ENCODE measurements around the gene MTTP.

Gene MTTP

DNA sequence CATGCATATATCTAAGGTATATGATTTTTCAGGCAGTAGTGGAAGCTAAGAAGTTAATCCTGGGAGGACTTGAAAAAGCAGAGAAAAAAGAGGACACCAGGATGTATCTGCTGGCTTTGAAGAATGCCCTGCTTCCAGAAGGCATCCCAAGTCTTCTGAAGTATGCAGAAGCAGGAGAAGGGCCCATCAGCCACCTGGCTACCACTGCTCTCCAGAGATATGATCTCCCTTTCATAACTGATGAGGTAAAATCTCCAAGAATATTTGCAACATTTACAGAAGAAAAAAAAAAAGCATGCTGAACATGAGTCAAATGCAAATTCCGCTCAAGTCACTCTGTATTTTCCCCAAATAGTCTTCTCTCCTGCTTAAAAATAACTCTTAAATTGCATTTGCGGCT is 32.1 kb downstream of the MTTP start:
- TF ChIP-seq, protein P1, sequence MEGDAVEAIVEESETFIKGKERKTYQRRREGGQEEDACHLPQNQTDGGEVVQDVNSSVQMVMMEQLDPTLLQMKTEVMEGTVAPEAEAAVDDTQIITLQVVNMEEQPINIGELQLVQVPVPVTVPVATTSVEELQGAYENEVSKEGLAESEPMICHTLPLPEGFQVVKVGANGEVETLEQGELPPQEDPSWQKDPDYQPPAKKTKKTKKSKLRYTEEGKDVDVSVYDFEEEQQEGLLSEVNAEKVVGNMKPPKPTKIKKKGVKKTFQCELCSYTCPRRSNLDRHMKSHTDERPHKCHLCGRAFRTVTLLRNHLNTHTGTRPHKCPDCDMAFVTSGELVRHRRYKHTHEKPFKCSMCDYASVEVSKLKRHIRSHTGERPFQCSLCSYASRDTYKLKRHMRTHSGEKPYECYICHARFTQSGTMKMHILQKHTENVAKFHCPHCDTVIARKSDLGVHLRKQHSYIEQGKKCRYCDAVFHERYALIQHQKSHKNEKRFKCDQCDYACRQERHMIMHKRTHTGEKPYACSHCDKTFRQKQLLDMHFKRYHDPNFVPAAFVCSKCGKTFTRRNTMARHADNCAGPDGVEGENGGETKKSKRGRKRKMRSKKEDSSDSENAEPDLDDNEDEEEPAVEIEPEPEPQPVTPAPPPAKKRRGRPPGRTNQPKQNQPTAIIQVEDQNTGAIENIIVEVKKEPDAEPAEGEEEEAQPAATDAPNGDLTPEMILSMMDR (IDR thresholded peaks at IDR 0.05; ENCODE audit: low read depth, low read length): no peak
- Histone ChIP-seq H3K27me3 (no peaks in the 10 kb centered on the region; the same call in 1 of the 2 replicates), H3K4me1 (no peaks in the 10 kb centered on the region), H3K9me3 (no peaks in the 10 kb centered on the region), H3K36me3 (no peaks in the 10 kb centered on the region), H3K4me3 (ENCODE audit: low read depth, low read length) (no peak overlapping the region)
- DNase-seq: no peak

DNA sequence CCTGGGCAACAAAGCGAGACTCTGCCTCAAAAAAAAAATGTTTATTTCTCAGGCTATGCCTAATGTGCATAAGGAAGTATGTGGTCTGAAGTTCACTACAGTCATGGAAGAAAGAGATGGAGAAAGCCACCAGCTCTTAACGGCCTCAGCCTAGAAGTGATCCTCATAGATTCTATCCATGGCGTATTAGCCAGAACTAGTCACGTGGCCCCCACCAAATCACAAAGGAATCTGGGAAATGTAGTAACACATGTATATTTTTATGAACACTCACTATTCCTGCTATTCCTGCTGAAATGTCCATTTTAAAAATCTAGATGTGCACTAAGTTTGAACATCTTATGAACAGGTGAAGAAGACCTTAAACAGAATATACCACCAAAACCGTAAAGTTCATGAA is 33.8 kb downstream of the MTTP start:
- Histone ChIP-seq H3K27me3 (peaks cover 5% of the 10 kb centered on the region), H3K36me3 (no peaks in the 10 kb centered on the region), H3K4me3 (ENCODE audit: low read depth, low read length) (no peak overlapping the region), H3K4me1 (no peaks in the 10 kb centered on the region), H3K9me3 (no peaks in the 10 kb centered on the region)
- no peak for DNase-seq
- TF ChIP-seq, protein P1 (IDR thresholded peaks at IDR 0.05; ENCODE audit: low read depth, low read length): no peak

DNA sequence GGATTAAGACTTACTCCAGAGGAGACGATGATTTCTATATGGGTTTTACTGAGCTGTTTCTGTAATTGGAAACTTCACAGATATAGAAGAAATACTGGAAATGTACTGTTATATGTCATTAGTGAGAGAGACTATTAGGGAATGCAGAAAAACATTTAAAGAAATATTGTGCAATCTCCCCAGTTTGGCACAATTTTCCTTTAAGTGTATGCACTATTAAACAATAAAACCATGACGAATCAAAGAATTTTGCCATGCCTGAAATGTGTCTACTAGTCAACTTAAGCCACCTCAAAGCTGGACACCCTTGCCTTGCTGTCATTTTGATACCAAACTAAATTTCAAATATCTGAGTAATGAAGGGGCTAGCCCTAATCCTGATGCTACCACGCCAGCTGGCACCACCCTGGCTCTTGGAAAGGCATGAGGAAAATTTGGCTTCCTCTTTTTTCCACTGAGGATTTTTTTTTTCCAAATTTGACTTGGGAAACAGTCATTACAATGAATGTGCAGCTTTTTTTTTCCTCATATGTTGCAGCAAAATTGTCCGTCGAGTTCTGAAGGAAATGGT is 36.1 kb downstream of the MTTP start:
- no peak for DNase-seq
- TF ChIP-seq, protein P1 (IDR thresholded peaks at IDR 0.05; ENCODE audit: low read depth, low read length): no peak
- Histone ChIP-seq H3K9me3 (no peaks in the 10 kb centered on the region), H3K4me1 (no peaks in the 10 kb centered on the region), H3K36me3 (no peaks in the 10 kb centered on the region), H3K4me3 (ENCODE audit: low read depth, low read length) (no peak overlapping the region), H3K27me3 (peaks cover 5% of the 10 kb centered on the region)

DNA sequence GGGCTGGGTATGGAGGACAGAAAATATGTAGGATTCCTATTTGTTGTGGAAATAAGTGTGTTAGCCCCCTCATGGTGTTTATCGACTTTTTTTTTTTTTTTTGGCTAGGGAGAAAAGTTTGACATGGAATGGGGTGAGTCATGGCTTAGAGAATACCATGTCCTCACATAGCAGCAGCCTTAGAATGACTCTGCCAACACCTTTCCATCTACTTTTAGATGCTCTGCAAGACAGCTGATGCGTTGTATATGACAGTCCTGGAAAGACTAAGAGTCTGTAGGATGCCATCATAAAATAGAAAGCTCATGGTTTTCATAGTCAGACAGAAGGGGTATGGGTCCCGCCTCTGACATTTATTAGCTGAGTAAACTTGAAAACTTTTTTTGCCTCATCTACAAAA is 37.7 kb downstream of the MTTP start:
- TF ChIP-seq, protein P1 (IDR thresholded peaks at IDR 0.05; ENCODE audit: low read depth, low read length): no peak
- Histone ChIP-seq H3K4me1 (no peaks in the 10 kb centered on the region), H3K4me3 (ENCODE audit: low read depth, low read length) (no peak overlapping the region), H3K27me3 (peaks cover 5% of the 10 kb centered on the region), H3K9me3 (no peaks in the 10 kb centered on the region), H3K36me3 (no peaks in the 10 kb centered on the region)
- DNase-seq: no peak

DNA sequence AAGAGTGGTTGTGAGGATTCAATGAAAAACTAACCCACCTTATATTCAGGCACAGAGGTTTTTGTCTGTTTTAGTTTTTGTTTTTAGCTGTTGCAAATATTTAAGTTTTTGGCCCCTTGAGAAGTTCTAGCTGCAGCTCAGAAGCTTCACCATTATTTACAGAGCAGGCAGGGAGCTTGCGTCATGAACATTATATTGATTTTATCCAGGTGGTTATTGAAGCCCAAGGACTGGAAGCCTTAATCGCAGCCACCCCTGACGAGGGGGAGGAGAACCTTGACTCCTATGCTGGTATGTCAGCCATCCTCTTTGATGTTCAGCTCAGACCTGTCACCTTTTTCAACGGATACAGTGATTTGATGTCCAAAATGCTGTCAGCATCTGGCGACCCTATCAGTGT is 38.1 kb downstream of the MTTP start:
- DNase-seq: no peak
- TF ChIP-seq, protein P1 (IDR thresholded peaks at IDR 0.05; ENCODE audit: low read depth, low read length): no peak
- Histone ChIP-seq H3K4me3 (ENCODE audit: low read depth, low read length) (no peak overlapping the region), H3K36me3 (no peaks in the 10 kb centered on the region), H3K9me3 (no peaks in the 10 kb centered on the region), H3K4me1 (no peaks in the 10 kb centered on the region), H3K27me3 (peaks cover 5% of the 10 kb centered on the region)

DNA sequence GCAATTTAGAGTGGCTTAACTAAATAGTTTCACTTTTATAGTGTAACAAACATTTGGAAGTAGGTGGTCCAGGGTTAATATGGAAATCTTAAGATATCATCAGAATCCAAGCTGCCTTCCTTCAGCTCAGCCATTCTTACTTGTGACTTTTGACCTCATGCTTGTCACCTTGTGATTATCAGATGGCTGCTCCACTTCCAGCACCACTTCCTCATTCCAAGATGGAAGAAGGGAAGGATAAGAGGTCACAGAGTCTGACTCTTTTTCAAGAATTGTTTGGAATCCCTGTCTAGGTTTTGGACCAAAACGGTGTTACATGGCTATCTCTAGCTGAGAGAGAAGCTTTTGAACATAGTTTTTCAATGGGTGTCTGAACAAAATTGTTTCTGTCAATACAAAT is 39.9 kb downstream of the MTTP start:
- H3K4me3 ChIP-seq (ENCODE audit: low read depth, low read length): no peak overlapping the region
- peaks cover 5% of the 10 kb centered on the region for H3K27me3 ChIP-seq
- TF ChIP-seq, protein P1 (IDR thresholded peaks at IDR 0.05; ENCODE audit: low read depth, low read length): no peak
- H3K36me3 ChIP-seq: no peaks in the 10 kb centered on the region
- no peaks in the 10 kb centered on the region for H3K4me1 ChIP-seq
- no peaks in the 10 kb centered on the region for H3K9me3 ChIP-seq
- DNase-seq: no peak
